GM19467 (cell line): ENCODE results near the gene INSRR.

Experiments used
- ATAC-seq: cut with Tn5 transposase; IDR thresholded peaks from one replicate; pipeline ENCODE4 v1.9.1; 2021; ENCODE audit warnings: mild to moderate bottlenecking, moderate library complexity; ENCODE audit not compliant: unreplicated experiment

The INSRR gene

GRCh38 chr1:156834322-156834721 is 24.6 kb downstream of the INSRR start:
- no peak for ATAC-seq

GRCh38 chr1:156833603-156834002 is 25.3 kb downstream of the INSRR start:
- no peak for ATAC-seq

- ATAC-seq: no peak
Measured at GRCh38 chr1:156832434-156832833, 26.5 kb downstream of the INSRR start.

- ATAC-seq: no peak
Measured at GRCh38 chr1:156828400-156829124, 30.4 kb downstream of the INSRR start.

GRCh38 chr1:156826630-156827029 is 32.3 kb downstream of the INSRR start:
- ATAC-seq: no peak

GRCh38 chr1:156823210-156823790 is 35.6 kb downstream of the INSRR start:
- no peak for ATAC-seq

- no peak for ATAC-seq
Measured at GRCh38 chr1:156822680-156823079, 36.2 kb downstream of the INSRR start.

- ATAC-seq: no peak
Measured at GRCh38 chr1:156821801-156822200, 37.1 kb downstream of the INSRR start.

- ATAC-seq: peak; percentile 79
Measured at GRCh38 chr1:156816561-156817328, 42.2 kb downstream of the INSRR start, which contains the start of gene SH2D2A. Gene SH2D2A (minus strand): TSS chr1:156816848. CDS start chr1:156816708, 140 bp downstream.

GRCh38 chr1:156815961-156816422 is 42.9 kb downstream of the INSRR start:
- ATAC-seq: no peak

- no peak for ATAC-seq
Measured at GRCh38 chr1:156815307-156815826, 43.5 kb downstream of the INSRR start.

- ATAC-seq: no peak
Measured at GRCh38 chr1:156814571-156815260, 44.2 kb downstream of the INSRR start.

GRCh38 chr1:156813750-156814570 is 45.0 kb downstream of the INSRR start:
- ATAC-seq: no peak

GRCh38 chr1:156813298-156813697 is 45.6 kb downstream of the INSRR start:
- ATAC-seq: no peak

- no peak for ATAC-seq
Measured at GRCh38 chr1:156812293-156812990, 46.5 kb downstream of the INSRR start.

GRCh38 chr1:156811168-156811567 is 47.7 kb downstream of the INSRR start:
- no peak for ATAC-seq

GRCh38 chr1:156809711-156810366 is 49.1 kb downstream of the INSRR start:
- ATAC-seq: no peak

GRCh38 chr1:156809281-156809680 is 49.6 kb downstream of the INSRR start:
- no peak for ATAC-seq
